Lung (tissue), 12 donors: ENCODE measurements around the gene PFDN6. TPM values are rescaled to one million over a fixed set of nuclear protein-coding genes. Genes with fewer than 3 reads are reported as not detected.

Source experiments
- ATAC-seq: fragments of 200-7000 bp; cut with Tn5 transposase; one replicate; pipeline ENCODE4 v1.9.1; 2020; ENCODE audit warnings: moderate number of reproducible peaks; ENCODE audit not compliant: insufficient read depth, low FRiP score
- DNase-seq, 3 donors: peaks; one replicate each; pipeline ENCODE4 v3.0.0-alpha.2; 2013 to 2017
- H3K27ac ChIP-seq, 2 donors: one replicate each; pipeline ENCODE4 v1.5.1; 2013; ENCODE audit warnings: mild to moderate bottlenecking in 2 of 2, moderate library complexity in 2 of 2, control low read depth in 1 of 2, inconsistent platforms in 1 of 2, low read depth in 1 of 2, low read length in 1 of 2
- H3K27me3 ChIP-seq, 3 donors: one replicate each; pipeline ENCODE4 v1.5.1; 2013; ENCODE audit warnings: low read length in 2 of 3; ENCODE audit not compliant: control insufficient read depth in 3 of 3, insufficient read depth in 3 of 3
- H3K36me3 ChIP-seq, 4 donors: one replicate each; pipeline ENCODE4 v1.5.1; 2013; ENCODE audit warnings: low read length in 4 of 4, mild to moderate bottlenecking in 1 of 4, moderate library complexity in 1 of 4; ENCODE audit not compliant: control insufficient read depth in 4 of 4, insufficient read depth in 4 of 4
- H3K4me1 ChIP-seq, 5 donors: one replicate each; pipeline ENCODE4 v1.5.1; 2013; ENCODE audit warnings: low read length in 5 of 5, mild to moderate bottlenecking in 2 of 5, moderate library complexity in 1 of 5; ENCODE audit not compliant: control insufficient read depth in 5 of 5, insufficient read depth in 5 of 5
- H3K4me3 ChIP-seq: one replicate; pipeline ENCODE4 v1.5.1; 2013; ENCODE audit warnings: mild to moderate bottlenecking, control low read depth, moderate library complexity
- H3K9ac ChIP-seq, 2 donors: one replicate each; pipeline ENCODE4 v1.5.1; 2013; ENCODE audit warnings: low read length in 2 of 2, control low read depth in 1 of 2; ENCODE audit not compliant: insufficient read depth in 1 of 2
- H3K9me3 ChIP-seq, 4 donors: one replicate each; pipeline ENCODE4 v1.5.1; 2013; ENCODE audit warnings: low read length in 3 of 4, mild to moderate bottlenecking in 1 of 4, moderate library complexity in 1 of 4; ENCODE audit not compliant: control insufficient read depth in 4 of 4, insufficient read depth in 3 of 4
- CTCF ChIP-seq: IDR thresholded peaks from 2 replicates; pipeline ENCODE4 v1.5.1; 2012; ENCODE audit warnings: mild to moderate bottlenecking; ENCODE audit errors: control extremely low read depth, extremely low read depth
- WGBS, 2 donors: extraction: QIAGEN DNeasy Blood & Tissue Kit; methylation state at CpG; one replicate each; pipeline ENCODE4 v1.1.7; 2013; 5-methylcytosine and 5-hydroxymethylcytosine counted together
- polyA plus RNA-seq, 2 donors: library from polyadenylated mRNA; stranded (reverse); fragments of 200-250 nt; gene quantifications; one replicate each; pipeline ENCODE4 v1.2.1, GENCODE V29; 2013
- total RNA-seq, 2 donors: library from RNA; depleted of rRNA in 1 of 2; stranded (reverse); fragments of >200 nt in 1 of 2; gene quantifications; one replicate each; pipeline ENCODE4 v1.2.1, GENCODE V29; 2014 to 2021
- donor health status: control.
- donor health status: control.
- donor health status: Bipolar disorder and iron deficiency.
- donor health status: healthy.
- donor health status: DM: yes; HTN: yes; CAD: no.

PFDN6 gene
- total and polyA plus RNA-seq, 4 donors = 21.8 to 377 (median 77.7) TPM

- WGBS, 2 donors = 69% methylated on average over 8 of the region's 8 CpGs
- Histone ChIP-seq H3K4me1 (peaks cover 12 to 36% (median 15%) of the 10 kb centered on the region in 5 donors), H3K27me3 (no peaks in the 10 kb centered on the region), H3K4me3 (no peak overlapping the region), H3K36me3 (peaks cover 4 to 46% (median 30%) of the 10 kb centered on the region in 4 donors), H3K9me3 (no peaks in the 10 kb centered on the region), H3K27ac (peak overlapping the region; percentile 60 to 76), H3K9ac (peak overlapping the region in 1 of 2 donors; percentile 29)
- no peak for ATAC-seq
- no peak for DNase-seq
- TF ChIP-seq CTCF = no peak
Measured at GRCh38 chr6:33318426-33319073, 29.1 kb downstream of the PFDN6 start.

- H3K4me3 ChIP-seq = no peak overlapping the region
- no peaks in the 10 kb centered on the region for H3K27me3 ChIP-seq
- peaks cover 4 to 41% (median 30%) of the 10 kb centered on the region in 4 donors for H3K36me3 ChIP-seq
- no peak for DNase-seq
- H3K9me3 ChIP-seq = no peaks in the 10 kb centered on the region
- peaks cover 7 to 34% (median 15%) of the 10 kb centered on the region in 5 donors for H3K4me1 ChIP-seq
- no peak for ATAC-seq
- TF ChIP-seq CTCF = no peak
- H3K27ac ChIP-seq = no peak overlapping the region
- H3K9ac ChIP-seq = no peak overlapping the region
- 95 to 97% methylated on average over 3 of the region's 3 CpGs for WGBS, 2 donors
Measured at GRCh38 chr6:33319939-33320314, 30.5 kb downstream of the PFDN6 start.

GRCh38 chr6:33320315-33321181 is 31.1 kb downstream of the PFDN6 start:
- Histone ChIP-seq H3K4me3 (no peak overlapping the region), H3K4me1 (peaks cover 6 to 30% (median 13%) of the 10 kb centered on the region in 5 donors), H3K27ac (peak overlapping the region in 1 of 2 donors; percentile 2), H3K9ac (no peak overlapping the region), H3K27me3 (no peaks in the 10 kb centered on the region), H3K9me3 (no peaks in the 10 kb centered on the region), H3K36me3 (peaks cover 4 to 39% (median 30%) of the 10 kb centered on the region in 4 donors)
- DNase-seq (no peak), ATAC-seq (no peak)
- no peak for TF ChIP-seq CTCF
- WGBS, 2 donors = 82 to 83% methylated on average over 32 of the region's 32 CpGs
